Measurements from ENCODE around the gene PLEK. TPM values are rescaled to one million over a fixed set of nuclear protein-coding genes. Genes with fewer than 3 reads are reported as not detected.

The PLEK gene
- total RNA-seq, 1 experiment from 2014 or later, result not detected

DNA sequence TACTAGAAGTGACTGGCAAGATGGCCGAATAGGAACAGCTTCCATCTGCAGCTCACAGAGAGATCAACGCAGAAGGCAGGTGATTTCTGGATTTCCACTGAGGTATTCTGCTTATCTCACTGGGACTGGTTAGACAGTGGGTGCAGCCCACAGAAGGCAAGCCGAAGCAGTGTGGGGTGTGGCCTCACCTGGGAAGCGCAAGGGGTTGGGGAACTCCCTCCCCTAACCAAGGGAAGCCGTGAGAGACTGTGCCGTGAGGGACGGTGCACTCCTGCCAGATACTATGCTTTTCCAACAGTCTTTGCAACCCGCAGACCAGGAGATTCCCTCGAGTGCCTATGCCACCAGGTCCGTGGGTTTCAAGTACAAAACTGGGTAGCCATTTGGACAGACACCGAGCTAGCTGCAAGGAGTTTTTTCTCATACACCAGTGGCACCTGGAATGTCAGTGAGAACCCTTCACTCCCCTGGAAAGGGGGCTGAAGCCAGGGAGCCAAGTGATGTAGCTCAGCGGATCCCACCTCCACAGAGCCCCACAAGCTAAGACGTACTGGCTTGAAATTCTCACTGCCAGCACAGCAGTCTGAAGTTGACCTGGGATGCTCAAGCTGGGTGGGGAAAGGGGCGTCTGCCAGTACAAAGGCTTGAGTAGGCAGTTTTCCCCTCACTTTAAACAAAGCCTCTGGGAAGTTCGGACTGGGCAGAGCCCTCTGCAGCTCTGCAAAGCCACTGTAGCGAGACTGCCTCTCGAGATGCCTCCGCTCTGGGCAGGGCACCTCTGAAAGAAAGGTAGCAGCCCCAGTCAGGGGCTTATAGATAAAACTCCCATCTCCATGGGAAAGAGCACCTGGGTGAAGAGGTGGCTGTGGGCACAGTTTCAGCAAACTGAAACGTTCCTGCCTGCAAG, 40.1 kb downstream of the PLEK start:
- in situ Hi-C loops (cut with HindIII; ENCODE audit: low sequenced_read_pairs), result no loop called here

DNA sequence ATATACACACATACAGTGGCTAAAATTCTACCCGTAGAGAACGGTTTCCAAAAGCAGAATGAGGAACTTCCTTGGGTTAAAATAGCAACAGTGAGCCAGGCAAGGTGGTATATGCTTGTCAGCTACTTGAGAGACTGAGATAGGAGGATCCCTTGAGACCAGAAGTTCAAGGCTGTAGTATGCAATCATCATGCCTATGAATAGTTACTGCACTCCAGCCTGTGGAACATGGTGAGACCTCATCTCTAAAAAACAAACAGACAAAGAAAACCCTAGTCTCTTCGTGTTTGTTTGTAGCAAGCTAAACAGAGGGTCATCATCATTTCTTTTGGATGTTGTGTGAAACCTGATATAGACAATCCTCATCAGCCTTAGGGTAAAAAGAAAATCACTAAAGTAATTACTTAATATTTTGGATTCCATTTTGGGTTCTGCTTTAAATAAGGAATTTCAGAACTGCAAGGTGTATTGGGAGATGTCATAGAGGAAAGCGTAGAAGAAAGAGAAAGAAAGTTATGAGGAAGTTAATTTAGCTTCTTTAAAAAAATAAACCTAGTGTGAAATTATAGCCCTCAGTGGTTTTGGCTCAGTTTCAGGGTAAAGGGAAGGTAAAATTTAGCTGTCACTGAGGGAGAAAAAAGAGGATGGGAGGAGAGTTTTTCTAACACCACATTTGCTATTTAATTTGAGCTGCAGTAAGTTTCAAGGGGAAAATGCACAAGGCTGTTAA, 46.5 kb downstream of the PLEK start:
- in situ Hi-C loops (cut with HindIII; ENCODE audit: low sequenced_read_pairs), result no loop called here
- no peak for DNase-seq (ENCODE audit: low spot score)

More for the DNA sequence above, 40.1 kb downstream of the PLEK start:
- DNase-seq (ENCODE audit: low spot score), result no peak

DNA sequence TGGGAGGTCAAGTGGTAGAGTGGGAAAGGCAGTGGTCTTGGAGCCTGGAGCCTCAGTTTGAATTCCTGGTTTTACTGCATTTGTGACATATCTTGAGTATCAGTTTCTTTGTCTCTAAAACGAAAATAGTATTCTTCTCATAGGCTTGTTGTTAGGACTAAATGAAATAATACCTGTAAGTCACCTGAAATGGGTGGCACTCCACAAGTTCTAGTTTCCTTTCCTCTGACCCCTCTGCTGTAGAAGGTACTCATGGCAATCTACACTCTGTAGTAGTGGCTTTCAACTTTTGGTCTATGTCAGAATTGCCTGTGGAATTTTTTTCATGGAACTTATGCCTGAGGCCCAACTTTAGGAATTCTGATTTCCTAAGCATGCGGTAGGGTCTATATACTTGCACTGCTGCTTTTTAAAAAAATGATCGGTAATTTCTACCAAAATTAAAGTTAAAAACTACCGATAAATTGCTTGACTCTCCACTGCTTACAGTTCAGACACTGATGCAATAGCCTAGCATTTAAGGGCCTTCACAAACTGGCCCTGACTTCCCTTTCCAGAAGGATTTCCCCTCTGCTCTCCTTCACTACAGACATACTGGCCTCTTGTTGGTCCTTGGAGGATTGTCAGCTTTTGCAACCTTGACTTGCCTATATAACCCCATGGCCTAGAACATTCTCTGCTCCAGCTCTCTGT, 47.2 kb downstream of the PLEK start:
- DNase-seq (ENCODE audit: low spot score), result no peak
- in situ Hi-C loops (cut with HindIII; ENCODE audit: low sequenced_read_pairs), result no loop called here

DNA sequence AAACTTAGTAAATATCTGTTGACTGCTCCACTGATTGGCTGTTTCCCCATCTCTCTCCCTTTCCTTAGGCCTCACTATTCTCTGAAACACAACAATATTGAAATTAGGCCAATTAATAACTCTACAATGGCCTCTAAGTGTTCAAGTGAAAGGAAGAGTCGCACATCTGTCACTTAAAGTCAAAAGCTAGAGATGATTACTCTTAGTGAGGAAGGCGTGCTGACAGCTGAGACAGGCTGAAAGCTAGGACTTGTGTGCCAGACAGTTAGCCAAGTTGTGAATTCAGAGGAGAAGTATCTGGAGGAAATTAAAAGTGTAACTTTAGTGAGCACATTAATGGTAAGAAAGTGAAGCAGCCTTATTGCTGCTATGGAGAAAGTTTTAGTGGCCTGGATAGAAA, 48.4 kb downstream of the PLEK start:
- in situ Hi-C loops (cut with HindIII; ENCODE audit: low sequenced_read_pairs), result no loop called here
- no peak for DNase-seq (ENCODE audit: low spot score)

DNA sequence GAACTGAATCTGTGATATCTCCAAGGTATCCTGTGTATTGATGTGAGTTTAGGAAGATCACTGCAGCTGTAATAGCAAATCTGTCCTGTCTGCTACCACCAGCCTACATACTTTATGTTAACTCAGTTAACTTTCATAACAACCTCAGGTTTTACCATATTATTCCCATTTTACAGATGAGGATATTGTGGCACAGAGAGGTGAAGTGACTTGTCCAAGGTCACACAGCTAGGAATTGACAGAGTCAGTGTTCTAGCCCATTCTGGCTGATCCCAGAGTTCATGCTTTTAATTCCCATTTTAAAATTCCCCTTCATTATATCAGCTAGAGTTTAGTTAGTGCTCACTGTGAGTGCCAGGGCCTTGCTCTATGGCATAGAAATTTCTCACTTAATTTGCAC, 49.4 kb downstream of the PLEK start:
- in situ Hi-C loops (cut with HindIII; ENCODE audit: low sequenced_read_pairs), result no loop called here
- no peak for DNase-seq (ENCODE audit: low spot score)

DNA sequence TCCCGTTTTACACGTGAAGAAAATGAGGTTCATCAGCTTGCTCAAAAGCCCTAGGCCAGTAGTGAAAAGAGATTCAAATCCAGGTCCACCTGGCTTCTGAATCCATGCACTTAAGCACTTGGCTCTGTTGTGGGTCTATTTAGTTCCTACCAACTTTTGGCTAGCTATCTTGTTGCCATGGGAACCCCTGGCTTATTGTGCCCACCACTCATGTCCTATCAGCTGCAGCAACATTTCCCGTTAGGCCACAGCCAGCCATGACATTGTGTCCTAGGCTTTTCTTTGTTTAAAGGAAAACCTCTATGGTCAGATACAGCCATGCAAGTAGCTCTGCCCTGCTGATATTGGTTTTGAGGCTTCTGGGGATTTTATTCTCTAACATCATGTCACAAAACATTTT, 49.8 kb downstream of the PLEK start:
- DNase-seq (ENCODE audit: low spot score), result no peak
- in situ Hi-C loops (cut with HindIII; ENCODE audit: low sequenced_read_pairs), result no loop called here

DNA sequence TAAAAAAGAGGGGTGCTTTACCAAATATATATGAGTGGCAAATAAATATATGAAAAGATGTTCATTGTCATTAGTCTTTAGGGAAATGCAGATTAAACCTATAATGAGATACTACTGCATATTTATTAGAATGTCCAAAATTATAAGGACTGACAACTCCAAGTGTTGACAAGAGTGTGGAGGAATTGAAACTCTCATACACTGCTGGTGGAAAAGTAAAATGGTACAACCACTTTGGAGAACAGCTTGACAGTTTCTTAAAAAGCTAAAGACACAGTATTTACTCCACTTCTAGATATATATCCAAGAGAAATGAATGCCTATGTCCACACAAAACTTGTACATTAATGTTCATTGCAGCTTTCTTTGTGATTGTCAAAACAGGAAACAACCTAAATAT, 50.4 kb downstream of the PLEK start:
- in situ Hi-C loops (cut with HindIII; ENCODE audit: low sequenced_read_pairs), result no loop called here
- DNase-seq (ENCODE audit: low spot score), result no peak

DNA sequence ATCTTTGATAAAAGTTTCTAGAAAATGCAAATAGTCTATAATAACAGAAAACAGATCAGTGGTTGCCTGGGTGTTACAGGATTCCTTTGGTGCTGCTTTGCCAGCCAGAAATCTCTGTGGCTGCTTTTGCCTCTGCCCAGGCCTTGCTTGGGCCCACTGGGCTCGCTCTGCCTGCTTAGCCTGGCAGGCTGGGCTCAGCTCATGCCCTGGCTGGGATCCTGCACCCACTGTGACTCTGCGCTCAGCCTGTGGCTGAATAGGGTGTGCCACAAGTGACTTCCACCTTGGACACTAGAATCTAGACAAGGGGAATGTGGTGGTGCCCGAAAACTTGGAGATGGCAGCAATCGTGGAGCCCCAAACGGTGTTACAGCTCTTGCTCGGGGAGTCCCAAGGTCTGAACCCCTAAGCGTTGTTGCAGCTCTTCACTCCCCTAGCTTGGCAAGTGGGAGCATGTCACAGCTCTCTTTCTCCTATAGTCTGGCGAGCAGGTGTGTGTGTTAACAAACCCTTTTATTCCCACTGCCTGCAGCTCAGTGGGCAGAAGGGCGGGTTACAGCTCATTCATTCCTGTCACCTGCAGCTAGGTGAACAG, 51.1 kb downstream of the PLEK start:
- in situ Hi-C loops (cut with HindIII; ENCODE audit: low sequenced_read_pairs), result no loop called here

DNA sequence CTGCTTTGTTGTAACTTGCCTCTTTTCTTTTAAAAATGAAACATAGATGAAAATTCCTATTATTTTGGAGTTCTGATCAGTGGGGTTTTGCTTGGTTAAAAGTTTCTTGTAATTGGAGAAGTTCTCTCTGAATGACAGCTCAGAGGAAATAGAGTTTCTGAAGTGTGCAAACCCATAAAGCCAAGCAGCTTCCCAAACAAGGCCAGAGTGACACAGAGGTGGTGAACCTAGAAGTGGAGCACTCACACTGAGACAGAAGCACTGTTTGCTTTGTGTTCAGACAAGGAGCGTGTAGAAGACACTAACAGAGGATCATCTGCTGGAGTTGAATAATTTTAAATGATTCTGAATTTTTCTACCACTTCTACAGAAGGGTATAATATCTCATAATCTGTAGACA, 52.8 kb downstream of the PLEK start:
- no peak for DNase-seq (ENCODE audit: low spot score)
- in situ Hi-C loops (cut with HindIII; ENCODE audit: low sequenced_read_pairs), result no loop called here

More for the DNA sequence above, 51.1 kb downstream of the PLEK start:
- DNase-seq (ENCODE audit: low spot score), result no peak

DNA sequence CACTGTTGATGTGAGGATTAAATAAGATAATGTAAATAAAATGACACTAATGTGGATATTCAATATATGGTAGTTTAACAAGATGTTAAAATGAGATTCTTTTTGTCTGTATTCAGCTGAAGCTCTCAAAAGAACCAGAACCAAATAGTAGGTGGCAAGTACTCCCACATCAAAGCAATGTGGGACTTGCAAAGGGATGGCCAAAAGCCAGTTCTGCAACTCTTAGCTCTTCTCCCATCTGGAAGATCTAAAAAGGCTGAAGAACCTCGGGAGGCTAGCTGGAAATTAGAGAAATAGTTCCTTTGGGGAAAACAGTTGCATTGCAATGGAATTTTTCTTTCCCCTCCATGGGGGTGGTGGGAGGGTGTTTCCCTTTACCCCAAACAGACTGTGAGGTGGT, 53.3 kb downstream of the PLEK start:
- no peak for DNase-seq (ENCODE audit: low spot score)
- in situ Hi-C loops (cut with HindIII; ENCODE audit: low sequenced_read_pairs), result no loop called here

DNA sequence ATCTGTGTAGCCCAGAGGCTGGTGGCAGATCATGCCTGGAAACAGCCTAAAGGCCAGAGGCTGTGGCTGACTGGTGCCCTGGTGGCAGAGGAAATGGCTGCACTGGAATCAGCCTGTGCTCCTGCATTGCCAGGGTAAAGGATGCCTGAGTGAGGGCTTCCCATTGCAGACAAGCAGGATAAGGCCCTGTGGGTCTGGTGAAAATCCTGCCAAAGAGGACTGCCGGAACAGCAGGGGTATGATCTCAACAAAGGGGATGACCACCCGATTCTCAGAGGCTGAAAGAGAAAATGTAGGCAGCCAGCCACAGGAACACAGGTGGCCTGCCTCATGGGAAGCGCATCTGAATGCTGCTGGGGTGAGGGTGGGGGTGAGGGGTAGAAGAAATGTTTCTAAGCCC, 53.8 kb downstream of the PLEK start:
- in situ Hi-C loops (cut with HindIII; ENCODE audit: low sequenced_read_pairs), result no loop called here
- no peak for DNase-seq (ENCODE audit: low spot score)

DNA sequence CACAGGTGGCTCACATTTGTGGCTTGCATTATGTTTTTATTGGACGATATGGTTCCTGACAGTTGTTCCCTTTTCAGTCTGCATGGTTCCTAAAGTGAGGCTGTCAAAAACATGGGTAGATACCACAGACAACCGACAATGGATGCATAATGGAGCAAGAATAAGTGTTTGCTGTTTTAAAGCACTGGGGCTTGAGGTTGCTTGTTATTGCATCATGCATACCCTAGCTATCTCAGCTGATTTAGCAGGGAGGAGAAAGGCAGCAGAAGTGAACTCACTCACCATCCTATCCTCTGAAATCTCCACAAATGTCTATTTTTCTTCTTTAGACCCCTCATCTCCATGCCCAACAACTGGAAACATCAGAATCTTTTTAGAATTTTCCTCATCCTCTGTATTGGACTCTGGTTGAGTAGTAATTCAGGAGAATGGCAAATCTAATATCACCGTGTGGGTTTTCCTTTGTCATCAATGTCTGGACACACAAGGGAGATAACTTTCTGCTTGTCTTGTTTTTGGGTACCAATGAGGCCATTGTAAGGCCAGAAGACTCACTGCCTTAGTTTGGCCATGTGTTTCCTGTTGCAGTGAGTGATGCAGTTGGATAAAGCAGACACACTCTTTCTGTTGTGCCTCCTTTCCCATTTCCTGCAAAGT, 55.3 kb downstream of the PLEK start:
- in situ Hi-C loops (cut with HindIII; ENCODE audit: low sequenced_read_pairs), result no loop called here
- no peak for DNase-seq (ENCODE audit: low spot score)

DNA sequence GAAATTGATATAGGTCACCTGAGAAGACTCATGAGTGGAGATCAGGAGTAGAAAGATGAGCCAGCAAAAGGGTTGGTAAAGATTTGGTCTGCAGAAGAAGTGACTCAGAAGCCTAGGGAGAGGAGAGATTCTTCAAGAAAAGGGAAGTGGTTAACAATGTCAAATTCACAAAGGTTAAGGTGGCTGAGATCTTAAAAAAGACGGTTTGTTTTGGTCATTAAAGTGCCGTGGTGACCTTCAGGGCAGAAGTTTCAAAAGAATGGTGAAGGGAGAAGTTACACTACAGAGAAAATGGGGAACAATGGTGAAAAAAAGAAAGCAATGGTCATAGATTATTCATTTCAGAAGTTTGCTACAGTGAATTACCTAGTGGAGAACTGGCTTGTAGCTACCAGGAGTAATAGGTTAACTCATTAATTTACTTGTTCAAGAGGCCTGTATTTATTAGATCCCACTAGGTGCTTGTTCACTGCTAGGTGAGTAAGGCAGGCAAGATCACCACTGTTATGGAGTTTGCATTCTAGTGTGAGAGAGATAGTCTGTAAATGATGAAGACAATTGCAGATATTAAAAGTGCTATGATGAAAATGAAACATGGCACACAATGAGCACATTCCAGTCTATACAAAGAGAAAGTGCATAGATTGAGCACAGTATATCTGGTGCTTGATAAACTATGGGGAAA, 59.0 kb downstream of the PLEK start:
- no peak for DNase-seq (ENCODE audit: low spot score)
- in situ Hi-C loops (cut with HindIII; ENCODE audit: low sequenced_read_pairs), result no loop called here

DNA sequence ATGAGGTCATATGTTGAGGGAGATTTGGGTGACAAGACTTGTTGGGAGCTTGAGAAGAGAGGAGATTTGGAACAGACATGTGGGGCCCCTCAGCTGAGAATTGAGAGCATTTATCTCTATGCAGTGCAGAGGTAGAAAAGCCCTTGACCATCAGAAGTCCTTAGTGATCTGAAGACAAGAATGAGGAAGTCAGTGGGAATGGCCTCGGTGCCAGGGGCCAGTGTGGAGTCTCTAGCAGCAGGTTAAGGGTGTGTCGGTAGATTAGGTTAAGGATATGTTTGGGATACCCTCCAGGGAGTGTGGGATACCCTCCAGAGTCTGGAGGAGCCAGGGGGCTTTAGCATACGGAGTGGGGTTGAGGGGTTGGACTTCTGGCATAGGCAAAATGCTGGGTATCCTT, 60.4 kb downstream of the PLEK start:
- in situ Hi-C loops (cut with HindIII; ENCODE audit: low sequenced_read_pairs), result no loop called here
- no peak for DNase-seq (ENCODE audit: low spot score)

DNA sequence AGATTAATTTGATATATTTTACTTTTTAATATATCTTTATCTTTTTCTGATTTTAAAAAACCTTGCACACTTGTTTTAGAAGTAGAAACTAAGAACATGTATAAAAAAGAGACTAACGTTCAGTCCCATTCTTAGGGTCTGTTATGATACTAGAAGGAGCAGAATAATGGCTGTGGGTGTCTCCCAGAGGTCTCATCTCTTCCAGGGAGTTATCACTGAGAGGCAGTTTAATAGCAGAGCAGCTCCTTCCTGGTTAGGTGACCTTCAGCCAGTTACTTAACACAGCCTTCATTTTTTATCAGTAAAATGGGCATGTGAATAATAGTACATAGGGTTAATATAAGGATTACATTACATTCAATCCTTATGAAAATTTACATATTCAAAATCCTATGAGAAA, 61.4 kb downstream of the PLEK start:
- DNase-seq (ENCODE audit: low spot score), result no peak
- in situ Hi-C loops (cut with HindIII; ENCODE audit: low sequenced_read_pairs), result no loop called here

DNA sequence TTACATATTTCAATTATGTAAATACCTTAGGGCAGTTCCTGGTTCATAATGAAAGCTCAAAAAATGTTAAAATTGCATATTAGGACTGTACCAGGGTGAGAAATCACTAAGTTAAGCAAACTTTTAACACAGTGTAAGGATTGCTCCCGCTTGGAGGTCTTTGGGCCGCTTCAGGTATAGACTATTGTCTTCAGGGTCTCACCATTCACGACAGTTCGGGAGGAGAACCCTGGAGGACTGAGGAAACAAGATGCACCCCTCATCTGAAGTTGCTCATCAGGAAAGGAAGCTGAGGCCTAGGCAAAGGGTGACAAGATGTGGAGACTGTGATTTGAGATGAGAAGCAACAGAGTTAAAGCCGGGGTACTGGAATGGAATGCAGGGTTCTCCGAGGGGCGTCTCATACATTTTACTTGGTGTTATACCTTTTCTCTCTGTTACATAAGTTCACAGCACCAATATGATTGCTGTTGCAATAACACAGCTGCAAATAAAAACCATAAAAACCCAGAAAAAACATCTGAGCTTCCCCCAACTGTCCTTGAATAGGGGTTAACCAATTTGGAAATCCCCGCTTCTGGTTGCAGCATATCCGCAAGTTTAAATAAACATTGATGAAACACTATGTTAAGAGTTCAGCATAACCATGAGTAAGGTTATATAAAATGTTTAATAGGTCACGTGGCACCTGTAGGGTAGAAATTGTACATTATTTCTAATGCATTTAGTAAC, 61.9 kb downstream of the PLEK start:
- in situ Hi-C loops (cut with HindIII; ENCODE audit: low sequenced_read_pairs), result no loop called here
- DNase-seq (ENCODE audit: low spot score), result no peak

DNA sequence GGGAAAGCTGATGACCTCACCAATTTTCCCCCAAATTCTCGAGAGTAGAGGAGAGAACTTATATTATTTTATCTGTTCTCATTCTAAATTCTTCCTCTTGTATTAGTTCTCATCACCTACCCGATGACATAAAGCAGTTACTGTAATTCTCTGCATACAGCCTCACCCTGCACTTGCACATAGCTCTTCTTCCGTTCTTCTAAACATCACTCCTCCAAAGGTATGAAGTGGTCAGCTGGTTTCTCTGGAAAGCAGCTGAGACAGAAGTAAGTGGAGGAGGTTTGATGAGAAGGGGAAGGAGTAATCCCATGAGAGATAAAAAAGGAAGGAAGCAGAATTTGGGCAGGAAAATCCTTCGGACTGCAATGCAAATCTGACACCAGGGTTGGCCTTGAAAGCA, 63.0 kb downstream of the PLEK start:
- in situ Hi-C loops (cut with HindIII; ENCODE audit: low sequenced_read_pairs), result no loop called here

DNA sequence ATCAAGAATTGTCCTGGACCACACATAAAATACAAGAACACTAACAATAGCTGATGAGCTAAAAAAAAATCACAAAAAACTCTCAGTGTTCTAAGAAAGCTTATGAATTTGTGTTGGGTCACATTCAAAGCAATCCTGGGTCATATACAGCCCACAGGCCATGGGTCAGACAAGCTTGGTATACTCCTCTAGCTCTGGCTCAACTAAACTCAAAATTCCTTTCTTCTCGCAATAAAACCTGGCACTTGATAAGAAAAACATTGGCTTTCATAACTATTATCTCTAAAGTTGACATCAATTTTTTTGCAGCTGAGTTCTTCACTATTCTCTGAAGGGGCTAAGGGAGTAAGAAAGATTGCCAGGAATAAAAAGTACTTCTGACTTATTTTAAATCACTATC, 63.7 kb downstream of the PLEK start:
- in situ Hi-C loops (cut with HindIII; ENCODE audit: low sequenced_read_pairs), result no loop called here
- no peak for DNase-seq (ENCODE audit: low spot score)

More for the DNA sequence above, 63.0 kb downstream of the PLEK start:
- no peak for DNase-seq (ENCODE audit: low spot score)

Data from G401 (cell line).